Neural progenitor cell (in vitro differentiated cells): ENCODE measurements around the gene UBR7. TPM values are rescaled to one million over a fixed set of nuclear protein-coding genes. Genes with fewer than 3 reads are reported as not detected.
"Not testable (repeated sequence)": the region's sequence is repeated elsewhere in the genome, so short reads cannot be mapped to it uniquely, and the experiment has no call there.

Source experiments
- DNase-seq: peaks from one replicate; pipeline ENCODE4 v3.0.0-alpha.2; 2016; ENCODE audit warnings: low spot score
- H2AFZ ChIP-seq: fragments of 200-600 bp; sonication (generic); replicated peaks from 2 replicates; pipeline ENCODE4 v1.6.1; 2016; ENCODE audit warnings: antibody characterized with exemption
- H3F3A ChIP-seq: fragments of 200-600 bp; sonication (generic); 2 replicates; pipeline ENCODE4 v1.6.1; 2016; ENCODE audit warnings: antibody characterized with exemption, low read depth
- H3K27ac ChIP-seq: fragments of 200-600 bp; sonication (generic); 2 replicates; pipeline ENCODE4 v1.5.1; 2016; ENCODE audit warnings: mild to moderate bottlenecking
- H3K27me3 ChIP-seq: fragments of 200-600 bp; sonication (generic); 2 replicates; pipeline ENCODE4 v1.6.1; 2016; ENCODE audit warnings: mild to moderate bottlenecking, moderate library complexity
- H3K36me3 ChIP-seq: fragments of 200-600 bp; sonication (generic); 2 replicates; pipeline ENCODE4 v1.5.1; 2016
- H3K4me1 ChIP-seq: fragments of 200-600 bp; sonication (generic); 2 replicates; pipeline ENCODE4 v1.6.1; 2016; ENCODE audit warnings: mixed run types
- H3K4me2 ChIP-seq: fragments of 200-600 bp; sonication (generic); 2 replicates; pipeline ENCODE4 v1.6.1; 2016
- H3K4me3 ChIP-seq: fragments of 200-600 bp; sonication (generic); 2 replicates; pipeline ENCODE4 v1.5.1; 2016
- H3K79me2 ChIP-seq: fragments of 200-600 bp; sonication (generic); 2 replicates; pipeline ENCODE4 v1.6.1; 2016; ENCODE audit warnings: low read depth
- H3K9ac ChIP-seq: fragments of 200-600 bp; sonication (generic); 2 replicates; pipeline ENCODE4 v1.6.1; 2016
- H3K9me3 ChIP-seq: fragments of 200-600 bp; sonication (generic); 2 replicates; pipeline ENCODE4 v1.5.1; 2016; ENCODE audit warnings: low read depth
- H4K20me1 ChIP-seq: fragments of 200-600 bp; sonication (generic); 2 replicates; pipeline ENCODE4 v1.6.1; 2016; ENCODE audit warnings: low read depth
- H3K27ac Mint-ChIP-seq: 3 replicates; pipeline ENCODE4 v1.8.0; 2021; ENCODE audit warnings: mixed read lengths
- H3K27me3 Mint-ChIP-seq: 2 replicates; pipeline ENCODE4 v1.8.0; 2022; ENCODE audit warnings: low read depth, mild to moderate bottlenecking, inconsistent platforms, moderate library complexity, mixed read lengths; ENCODE audit not compliant: insufficient read depth
- H3K36me3 Mint-ChIP-seq: 3 replicates; pipeline ENCODE4 v1.8.0; 2021; ENCODE audit warnings: mixed read lengths
- H3K4me1 Mint-ChIP-seq: 3 replicates; pipeline ENCODE4 v1.8.0; 2021; ENCODE audit warnings: mixed read lengths
- H3K4me3 Mint-ChIP-seq: 3 replicates; pipeline ENCODE4 v1.8.0; 2021; ENCODE audit warnings: mild to moderate bottlenecking, moderate library complexity, mixed read lengths
- H3K9me3 Mint-ChIP-seq: 3 replicates; pipeline ENCODE4 v1.8.0; 2020; ENCODE audit warnings: mixed read lengths
- CTCF ChIP-seq: fragments of 200-600 bp; sonication (generic); IDR thresholded peaks from 2 replicates; pipeline ENCODE4 v1.5.1; 2017; ENCODE audit warnings: antibody characterized with exemption, mild to moderate bottlenecking
- EZH2 ChIP-seq: fragments of 200-600 bp; sonication (generic); IDR thresholded peaks from 2 replicates; pipeline ENCODE4 v1.6.1; 2017; ENCODE audit warnings: antibody characterized with exemption, mild to moderate bottlenecking, moderate library complexity
- EZH2phosphoT487 ChIP-seq: fragments of 200-600 bp; sonication (generic); IDR thresholded peaks from 2 replicates; pipeline ENCODE4 v1.6.1; 2017; ENCODE audit warnings: antibody characterized with exemption
- total RNA-seq: library from RNA; depleted of rRNA; stranded (reverse); fragments of >200 nt; gene quantifications from 2 replicates; pipeline ENCODE4 v1.2.3, GENCODE V29; 2015; ENCODE audit warnings: low replicate concordance

Gene UBR7
- total RNA-seq, 1 donor from 2014 or later: 55.7 TPM

- H3K9me3 Mint-ChIP-seq: peaks cover 2% of the 10 kb centered on the region
- peaks cover 2% of the 10 kb centered on the region for H3K27me3 Mint-ChIP-seq
- no peaks in the 10 kb centered on the region for H3K27me3 ChIP-seq
- no peaks in the 10 kb centered on the region for H4K20me1 ChIP-seq
- H3K4me3 Mint-ChIP-seq: no peak overlapping the region
- H3F3A ChIP-seq: no peaks in the 10 kb centered on the region
- no peaks in the 10 kb centered on the region for H3K36me3 Mint-ChIP-seq
- H3K79me2 ChIP-seq: no peaks in the 10 kb centered on the region
- TF ChIP-seq CTCF (no peak), EZH2 (no peak), EZH2phosphoT487 (no peak)
- no peak overlapping the region for H3K4me3 ChIP-seq
- H3K4me2 ChIP-seq: no peak overlapping the region
- H3K27ac ChIP-seq: no peak overlapping the region
- DNase-seq: no peak
- H3K9ac ChIP-seq: no peak overlapping the region
- H3K9me3 ChIP-seq: no peaks in the 10 kb centered on the region
- no peaks in the 10 kb centered on the region for H3K4me1 ChIP-seq
- no peaks in the 10 kb centered on the region for H3K36me3 ChIP-seq
- H3K4me1 Mint-ChIP-seq: peaks cover 2% of the 10 kb centered on the region
- H3K27ac Mint-ChIP-seq: no peak overlapping the region
- H2AFZ ChIP-seq: no peak overlapping the region
Measured at GRCh38 chr14:93171376-93171775, 35.7 kb upstream of the UBR7 start.

GRCh38 chr14:93173943-93174395, 33.1 kb upstream of the UBR7 start:
- no peak overlapping the region for H3K27ac Mint-ChIP-seq
- H3K27ac ChIP-seq: no peak overlapping the region
- H3F3A ChIP-seq: no peaks in the 10 kb centered on the region
- DNase-seq: no peak
- peak overlapping the region; percentile 44 for H2AFZ ChIP-seq
- no peaks in the 10 kb centered on the region for H3K9me3 ChIP-seq
- no peak overlapping the region for H3K9ac ChIP-seq
- peaks cover 2% of the 10 kb centered on the region for H3K4me1 Mint-ChIP-seq
- TF ChIP-seq EZH2phosphoT487 (no peak), EZH2 (no peak), CTCF (no peak)
- no peaks in the 10 kb centered on the region for H3K27me3 ChIP-seq
- peaks cover 5% of the 10 kb centered on the region for H3K27me3 Mint-ChIP-seq
- H3K36me3 ChIP-seq: no peaks in the 10 kb centered on the region
- no peak overlapping the region for H3K4me2 ChIP-seq
- no peaks in the 10 kb centered on the region for H3K79me2 ChIP-seq
- no peaks in the 10 kb centered on the region for H3K4me1 ChIP-seq
- H3K4me3 Mint-ChIP-seq: no peak overlapping the region
- H3K9me3 Mint-ChIP-seq: peaks cover 2% of the 10 kb centered on the region
- no peak overlapping the region for H3K4me3 ChIP-seq
- H4K20me1 ChIP-seq: no peaks in the 10 kb centered on the region
- H3K36me3 Mint-ChIP-seq: no peaks in the 10 kb centered on the region

GRCh38 chr14:93174731-93175130, 32.3 kb upstream of the UBR7 start:
- not testable (repeated sequence) for H3K9me3 ChIP-seq, H3K36me3 Mint-ChIP-seq, H3K4me2 ChIP-seq, H3K9me3 Mint-ChIP-seq, H3K4me3 ChIP-seq, H3K27ac ChIP-seq, H3K27me3 Mint-ChIP-seq, DNase-seq, H3K4me1 Mint-ChIP-seq, H3K79me2 ChIP-seq, H3K27me3 ChIP-seq, H3K4me3 Mint-ChIP-seq, H3K27ac Mint-ChIP-seq, H4K20me1 ChIP-seq, H3K9ac ChIP-seq, H3F3A ChIP-seq, H3K4me1 ChIP-seq, H2AFZ ChIP-seq, H3K36me3 ChIP-seq

GRCh38 chr14:93175492-93175891, 31.6 kb upstream of the UBR7 start:
- Histone ChIP-seq H3K9ac (no peak overlapping the region), H3K36me3 (no peaks in the 10 kb centered on the region), H3F3A (no peaks in the 10 kb centered on the region), H3K79me2 (no peaks in the 10 kb centered on the region), H2AFZ (no peak overlapping the region), H3K4me1 (no peaks in the 10 kb centered on the region), H3K4me3 (no peak overlapping the region), H3K4me2 (no peak overlapping the region), H3K27ac (no peak overlapping the region), H3K27me3 (no peaks in the 10 kb centered on the region), H4K20me1 (no peaks in the 10 kb centered on the region), H3K9me3 (no peaks in the 10 kb centered on the region)
- no peaks in the 10 kb centered on the region for H3K9me3 Mint-ChIP-seq
- H3K4me3 Mint-ChIP-seq: no peak overlapping the region
- DNase-seq: no peak
- peaks cover 4% of the 10 kb centered on the region for H3K27me3 Mint-ChIP-seq
- TF ChIP-seq EZH2 (no peak), CTCF (no peak), EZH2phosphoT487 (no peak)
- no peaks in the 10 kb centered on the region for H3K36me3 Mint-ChIP-seq
- no peak overlapping the region for H3K27ac Mint-ChIP-seq
- H3K4me1 Mint-ChIP-seq: peaks cover 2% of the 10 kb centered on the region
